Progenitor cell of endocrine pancreas (in vitro differentiated cells): ENCODE measurements around the gene FIS1. TPM values are rescaled to one million over a fixed set of nuclear protein-coding genes. Genes with fewer than 3 reads are reported as not detected.

ENCODE experiments used
- DNase-seq: peaks from one replicate; pipeline ENCODE4 v3.0.0; 2021; ENCODE audit warnings: low spot score; ENCODE audit not compliant: unreplicated experiment
- H3K27ac Mint-ChIP-seq: 2 replicates; pipeline ENCODE4 v1.8.0; 2021; ENCODE audit warnings: mild to moderate bottlenecking, moderate library complexity, mixed read lengths
- H3K27me3 Mint-ChIP-seq: 2 replicates; pipeline ENCODE4 v1.8.0; 2021; ENCODE audit warnings: mixed read lengths
- H3K36me3 Mint-ChIP-seq: 2 replicates; pipeline ENCODE4 v1.8.0; 2022; ENCODE audit warnings: mixed read lengths; ENCODE audit not compliant: insufficient read depth
- H3K4me1 Mint-ChIP-seq: 2 replicates; pipeline ENCODE4 v1.8.0; 2021; ENCODE audit warnings: low read depth, mixed read lengths
- H3K4me3 Mint-ChIP-seq: 2 replicates; pipeline ENCODE4 v1.8.0; 2021; ENCODE audit warnings: low read depth, mild to moderate bottlenecking, moderate library complexity, mixed read lengths
- H3K9me3 Mint-ChIP-seq: 2 replicates; pipeline ENCODE4 v1.8.0; 2021; ENCODE audit warnings: low read depth, mixed read lengths
- total RNA-seq: library from RNA; stranded (reverse); gene quantifications from 2 replicates; pipeline ENCODE4 v1.2.1, GENCODE V29; 2021
- TF ChIP-seq, protein P1 (sequence below): fragments of 200-600 bp; sonication (generic); IDR thresholded peaks from one replicate; pipeline ENCODE4 v1.5.0; 2021; ENCODE audit warnings: antibody characterized with exemption, mild to moderate bottlenecking; ENCODE audit not compliant: unreplicated experiment

Gene FIS1
- total RNA-seq, 1 donor from 2014 or later = 118 TPM

DNA sequence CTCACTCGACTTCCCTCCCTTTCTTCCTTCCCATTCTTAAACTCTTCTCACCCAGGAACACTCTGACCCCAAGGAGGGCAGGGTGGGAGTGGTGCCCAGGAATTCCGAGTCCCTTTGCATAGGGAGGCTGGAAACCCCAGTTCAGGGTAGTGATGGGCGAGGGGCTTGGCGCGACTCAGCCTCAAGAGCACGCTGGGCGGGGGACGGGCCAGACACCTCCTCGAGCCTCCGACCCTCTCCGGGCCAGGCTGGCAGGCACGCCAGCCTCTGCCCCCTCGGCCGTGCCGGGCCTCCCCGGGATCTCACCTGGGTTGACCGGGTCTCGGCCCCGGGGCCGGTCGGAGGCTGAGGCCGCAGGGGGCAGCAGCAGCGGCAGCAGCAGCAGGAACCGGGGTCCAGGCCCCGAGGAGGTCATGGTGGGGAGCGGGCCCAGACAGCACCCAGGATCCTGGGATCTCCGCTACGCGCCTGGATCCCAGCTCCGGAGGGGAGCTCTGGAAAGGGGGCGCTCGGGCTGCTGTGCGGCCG, 28.0 kb downstream of the FIS1 start:
- TF ChIP-seq, protein P1, sequence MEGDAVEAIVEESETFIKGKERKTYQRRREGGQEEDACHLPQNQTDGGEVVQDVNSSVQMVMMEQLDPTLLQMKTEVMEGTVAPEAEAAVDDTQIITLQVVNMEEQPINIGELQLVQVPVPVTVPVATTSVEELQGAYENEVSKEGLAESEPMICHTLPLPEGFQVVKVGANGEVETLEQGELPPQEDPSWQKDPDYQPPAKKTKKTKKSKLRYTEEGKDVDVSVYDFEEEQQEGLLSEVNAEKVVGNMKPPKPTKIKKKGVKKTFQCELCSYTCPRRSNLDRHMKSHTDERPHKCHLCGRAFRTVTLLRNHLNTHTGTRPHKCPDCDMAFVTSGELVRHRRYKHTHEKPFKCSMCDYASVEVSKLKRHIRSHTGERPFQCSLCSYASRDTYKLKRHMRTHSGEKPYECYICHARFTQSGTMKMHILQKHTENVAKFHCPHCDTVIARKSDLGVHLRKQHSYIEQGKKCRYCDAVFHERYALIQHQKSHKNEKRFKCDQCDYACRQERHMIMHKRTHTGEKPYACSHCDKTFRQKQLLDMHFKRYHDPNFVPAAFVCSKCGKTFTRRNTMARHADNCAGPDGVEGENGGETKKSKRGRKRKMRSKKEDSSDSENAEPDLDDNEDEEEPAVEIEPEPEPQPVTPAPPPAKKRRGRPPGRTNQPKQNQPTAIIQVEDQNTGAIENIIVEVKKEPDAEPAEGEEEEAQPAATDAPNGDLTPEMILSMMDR = no peak
- peaks cover 20% of the 10 kb centered on the region for H3K4me1 Mint-ChIP-seq
- no peaks in the 10 kb centered on the region for H3K27me3 Mint-ChIP-seq
- no peaks in the 10 kb centered on the region for H3K9me3 Mint-ChIP-seq
- peak overlapping the region; percentile 99 for H3K4me3 Mint-ChIP-seq
- H3K36me3 Mint-ChIP-seq = peaks cover 9% of the 10 kb centered on the region
- H3K27ac Mint-ChIP-seq = peak overlapping the region; percentile 76
- DNase-seq = peak; percentile 25

DNA sequence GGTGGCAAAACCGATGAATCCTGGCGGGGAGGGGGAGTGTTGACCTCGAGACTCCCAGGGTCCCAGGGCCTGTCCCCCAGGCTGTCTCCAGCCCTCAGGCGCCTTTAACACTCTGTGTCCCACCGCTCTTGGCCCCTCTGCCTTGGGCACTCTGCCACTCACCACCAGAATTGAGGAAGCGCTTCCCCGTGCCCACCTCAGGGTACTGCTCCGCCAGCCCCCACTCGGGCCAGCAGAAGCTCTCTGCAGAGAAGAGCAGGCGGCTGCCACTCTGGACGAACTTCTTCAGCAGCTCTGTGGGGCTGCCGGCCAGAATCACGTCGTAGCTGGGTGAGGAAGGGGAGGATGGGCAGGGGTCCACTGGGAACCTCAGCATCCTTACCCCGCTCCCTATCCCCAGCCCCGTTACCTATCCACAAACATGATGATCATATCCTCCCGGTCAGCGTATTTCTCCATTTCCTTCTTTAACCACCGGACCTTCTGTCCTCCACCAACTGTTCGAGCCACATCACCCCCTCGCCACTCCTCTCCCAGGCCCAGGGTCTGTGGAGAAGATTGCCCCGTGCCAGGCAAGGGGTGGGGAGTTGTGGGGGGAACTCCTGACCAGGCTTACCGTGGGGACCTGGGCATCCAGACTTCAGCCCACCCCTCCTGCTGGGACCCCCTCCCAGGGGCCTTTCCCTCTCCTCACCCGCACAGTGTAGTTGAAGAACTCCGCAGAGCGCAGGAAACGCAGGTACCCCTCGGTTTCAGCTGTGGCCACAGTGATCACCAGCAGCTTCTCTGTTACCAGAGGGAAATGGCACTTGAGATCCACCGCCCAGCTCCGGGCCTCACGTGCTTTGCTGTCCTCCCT, 28.7 kb downstream of the FIS1 start:
- peaks cover 20% of the 10 kb centered on the region for H3K4me1 Mint-ChIP-seq
- DNase-seq = no peak
- H3K4me3 Mint-ChIP-seq = peak overlapping the region; percentile 99
- TF ChIP-seq, protein P1 = no peak
- H3K27me3 Mint-ChIP-seq = no peaks in the 10 kb centered on the region
- H3K36me3 Mint-ChIP-seq = peaks cover 5% of the 10 kb centered on the region
- peak overlapping the region; percentile 76 for H3K27ac Mint-ChIP-seq
- no peaks in the 10 kb centered on the region for H3K9me3 Mint-ChIP-seq

DNA sequence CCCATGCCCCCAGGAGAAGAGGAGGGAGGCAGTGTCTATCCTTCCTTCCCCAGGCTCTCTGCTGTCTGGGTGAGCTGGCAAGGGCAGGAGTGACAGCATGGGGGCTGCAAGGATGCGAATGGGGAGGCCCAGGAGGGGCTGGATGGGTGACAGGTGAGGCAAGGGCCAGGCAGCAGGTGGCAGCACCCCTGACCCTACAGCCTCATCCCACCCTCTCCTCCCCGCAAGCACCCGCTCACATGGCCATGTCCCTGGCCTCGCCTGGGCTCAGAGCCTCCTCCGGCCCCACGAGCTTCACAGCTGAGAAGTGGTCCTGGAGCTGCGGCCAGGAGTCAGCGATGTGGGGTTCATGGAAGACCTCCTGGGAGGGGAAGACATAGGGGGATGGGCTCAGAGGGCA, 32.9 kb downstream of the FIS1 start:
- TF ChIP-seq, protein P1 = no peak
- Mint-ChIP-seq H3K4me3 (no peak overlapping the region), H3K27ac (no peak overlapping the region), H3K27me3 (no peaks in the 10 kb centered on the region), H3K9me3 (no peaks in the 10 kb centered on the region), H3K4me1 (peaks cover 8% of the 10 kb centered on the region), H3K36me3 (peaks cover 14% of the 10 kb centered on the region)
- no peak for DNase-seq

DNA sequence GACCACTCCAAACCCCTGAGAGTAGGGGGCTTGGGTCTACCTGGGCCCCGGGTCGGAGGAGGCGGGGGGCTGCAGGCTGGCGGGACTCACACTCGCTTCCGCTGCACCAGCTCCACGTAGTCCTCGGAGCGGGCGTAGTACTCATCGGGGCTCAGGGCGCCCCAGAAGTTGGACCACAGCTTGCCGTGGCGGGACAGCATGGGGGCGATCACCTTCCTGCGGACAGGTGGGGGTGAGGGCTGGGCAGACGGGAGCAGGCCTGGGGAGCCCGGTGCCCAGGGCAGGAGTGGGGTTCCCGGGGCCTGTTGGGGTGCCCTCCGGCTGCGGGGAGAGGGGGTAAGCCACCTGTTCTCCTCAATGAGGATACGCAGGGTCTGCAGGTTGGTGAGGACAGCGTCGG, 33.4 kb downstream of the FIS1 start:
- Mint-ChIP-seq H3K36me3 (peaks cover 14% of the 10 kb centered on the region), H3K27me3 (no peaks in the 10 kb centered on the region), H3K4me3 (no peak overlapping the region), H3K4me1 (peaks cover 5% of the 10 kb centered on the region), H3K27ac (no peak overlapping the region), H3K9me3 (no peaks in the 10 kb centered on the region)
- TF ChIP-seq, protein P1 = no peak
- DNase-seq = no peak

DNA sequence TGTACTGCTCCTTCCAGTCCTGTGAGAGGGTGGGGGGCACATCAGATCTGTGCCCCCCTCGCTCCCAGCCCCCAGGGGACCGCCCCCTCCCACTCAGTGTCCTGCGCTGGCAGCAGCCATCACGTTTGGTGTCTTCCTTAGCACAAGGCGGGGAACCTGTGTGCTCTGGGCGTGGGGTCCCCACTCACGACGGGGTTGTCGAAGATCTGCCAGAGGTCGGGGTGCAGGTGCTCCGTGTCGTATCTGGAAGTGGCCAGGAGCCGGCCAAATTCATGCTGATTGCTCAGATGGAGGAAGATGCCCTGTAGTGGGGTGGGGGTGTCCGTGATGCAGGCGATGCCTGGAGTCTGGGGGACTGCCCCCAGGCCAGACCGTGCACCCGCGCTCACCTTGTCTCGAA, 34.7 kb downstream of the FIS1 start:
- Mint-ChIP-seq H3K36me3 (peaks cover 15% of the 10 kb centered on the region), H3K4me3 (no peak overlapping the region), H3K9me3 (no peaks in the 10 kb centered on the region), H3K27ac (no peak overlapping the region), H3K27me3 (no peaks in the 10 kb centered on the region), H3K4me1 (no peaks in the 10 kb centered on the region)
- TF ChIP-seq, protein P1 = no peak
- no peak for DNase-seq
